ENCODE data around the gene GMFB. TPM values are rescaled to one million over a fixed set of nuclear protein-coding genes. Genes with fewer than 3 reads are reported as not detected.

The GMFB gene
- total and polyA plus RNA-seq, 5 donors, result 13.2 to 37.5 (median 35.7) TPM

GRCh38 chr14:54425537-54426274 is 63.1 kb downstream of the GMFB start:
- no peak for ATAC-seq
- Histone ChIP-seq H3K4me3 (ENCODE audit: low read length) (no peak overlapping the region), H3K27ac (ENCODE audit: low read length) (no peak overlapping the region), H3K27me3 (ENCODE audit: control insufficient read depth, insufficient read depth) (no peaks in the 10 kb centered on the region), H3K4me1 (ENCODE audit: control insufficient read depth, insufficient read depth, low read length) (no peaks in the 10 kb centered on the region), H3K9me3 (ENCODE audit: control insufficient read depth, low read length) (no peaks in the 10 kb centered on the region)
- 92% methylated on average over 3 of the region's 3 CpGs for WGBS
- intact Hi-C loops (cut with DNase I), result no loop called here
- no peak for DNase-seq

GRCh38 chr14:54425068-54425467 is 63.7 kb downstream of the GMFB start:
- H3K27ac ChIP-seq (ENCODE audit: low read length), result no peak overlapping the region
- 94% methylated on average over 2 of the region's 2 CpGs for WGBS
- H3K4me3 ChIP-seq (ENCODE audit: low read length), result no peak overlapping the region
- intact Hi-C loops (cut with DNase I), result no loop called here
- ATAC-seq, result no peak
- H3K9me3 ChIP-seq (ENCODE audit: control insufficient read depth, low read length), result no peaks in the 10 kb centered on the region
- no peak for DNase-seq
- no peaks in the 10 kb centered on the region for H3K27me3 ChIP-seq (ENCODE audit: control insufficient read depth, insufficient read depth)
- H3K4me1 ChIP-seq (ENCODE audit: control insufficient read depth, insufficient read depth, low read length), result no peaks in the 10 kb centered on the region

Other genes starting within 250 kb of the GMFB start
- 1 to 10 TPM; 3.5 to 8.1 (median 7.1) TPM for gene CDKN3, start 92.0 kb downstream of the GMFB start, total RNA-seq
- 10.4 TPM for gene CDKN3, start 92.0 kb downstream of the GMFB start, polyA plus RNA-seq
- gene CNIH1, start 47.6 kb downstream of the GMFB start, total RNA-seq, result 100 to 1,000 TPM; 102 to 114 (median 110) TPM
- 92.2 TPM for gene CNIH1, start 47.6 kb downstream of the GMFB start, polyA plus RNA-seq
- gene CGRRF1, start 20.9 kb upstream of the GMFB start, total RNA-seq, result 10 to 100 TPM; 17.2 to 27.2 (median 25.6) TPM
- 16.8 TPM for gene CGRRF1, start 20.9 kb upstream of the GMFB start, polyA plus RNA-seq
- gene SAMD4A, start 78.1 kb upstream of the GMFB start, total RNA-seq, result 100 to 1,000 TPM; 124 to 166 (median 144) TPM
- 57.2 TPM for gene SAMD4A, start 78.1 kb upstream of the GMFB start, polyA plus RNA-seq